H7 (cell line): ENCODE data around the gene ALOX5AP. TPM values are rescaled to one million over a fixed set of nuclear protein-coding genes. Genes with fewer than 3 reads are reported as not detected.

Experiments
- DNase-seq: peaks from one replicate; pipeline ENCODE4 v3.0.0; 2012
- H3K27me3 ChIP-seq: 2 replicates; pipeline ENCODE4 v1.6.0; 2011; ENCODE audit warnings: mild to moderate bottlenecking, low read length; ENCODE audit not compliant: control insufficient read depth, insufficient read depth
- H3K36me3 ChIP-seq: replicated peaks from 2 replicates; pipeline ENCODE4 v1.5.1; 2011; ENCODE audit warnings: low read length; ENCODE audit not compliant: control insufficient read depth, insufficient read depth
- H3K4me3 ChIP-seq: 2 replicates; pipeline ENCODE4 v1.5.1; 2011; ENCODE audit warnings: low read depth, mild to moderate bottlenecking, control low read depth, low read length, moderate library complexity; ENCODE audit not compliant: insufficient read depth
- total RNA-seq: library from RNA; depleted of rRNA; stranded (reverse); fragments of >200 nt; shearing (Covaris generic); gene quantifications from 2 replicates; pipeline ENCODE4 v1.2.3, GENCODE V29; 2014

ALOX5AP gene
- total RNA-seq, 1 experiment from 2014 or later, result not detected

DNA sequence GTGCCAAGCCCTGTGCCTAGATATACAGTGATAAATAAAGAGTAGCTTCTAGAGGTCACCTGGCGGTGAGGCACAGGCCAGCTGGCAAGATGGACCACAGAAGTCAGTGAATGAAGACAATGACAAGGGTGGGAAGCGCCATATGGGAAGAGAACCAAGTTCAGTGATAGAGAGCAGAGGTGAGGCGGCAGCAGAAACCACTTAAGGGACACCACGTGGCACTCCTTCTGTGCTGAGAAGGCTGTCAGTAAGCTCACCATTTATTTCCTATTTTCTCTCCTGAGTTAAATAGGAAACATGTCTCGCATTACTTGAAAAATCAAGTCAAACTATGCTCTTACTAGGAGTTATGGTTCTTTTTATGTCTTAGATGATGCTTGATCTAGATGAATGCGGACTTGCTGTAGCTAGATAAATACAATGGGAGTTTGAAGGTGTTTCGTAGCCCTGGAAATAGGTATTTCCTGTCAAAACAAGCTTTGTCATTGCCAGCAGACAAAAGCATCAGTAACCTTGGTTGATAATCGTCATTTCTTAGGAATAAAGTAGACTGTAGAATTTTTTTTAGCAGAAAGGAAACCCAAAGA lies 17.8 kb downstream of the ALOX5AP start:
- no peaks in the 10 kb centered on the region for H3K36me3 ChIP-seq

DNA sequence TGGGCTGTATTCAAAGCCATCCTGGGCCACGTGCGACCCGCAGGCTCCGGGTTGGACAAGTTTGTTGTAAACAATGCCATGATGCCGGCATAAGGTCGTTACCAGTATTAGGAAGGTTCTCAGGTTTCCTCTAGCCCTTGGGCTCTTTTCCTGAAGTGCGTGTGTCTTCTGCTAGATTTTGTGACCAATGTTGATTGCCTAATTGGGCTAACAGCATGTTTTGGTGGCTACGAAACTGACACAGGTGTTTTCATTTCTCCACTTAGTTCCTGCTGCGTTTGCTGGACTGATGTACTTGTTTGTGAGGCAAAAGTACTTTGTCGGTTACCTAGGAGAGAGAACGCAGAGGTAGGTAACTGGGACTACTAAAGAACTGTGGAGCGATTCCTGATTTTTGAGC lies 20.3 kb downstream of the ALOX5AP start:
- H3K27me3 ChIP-seq, result no peaks in the 10 kb centered on the region
- no peak for DNase-seq
- H3K36me3 ChIP-seq, result no peaks in the 10 kb centered on the region
- no peak overlapping the region for H3K4me3 ChIP-seq

More for the DNA sequence above, 17.8 kb downstream of the ALOX5AP start:
- Histone ChIP-seq H3K27me3 (no peaks in the 10 kb centered on the region), H3K4me3 (no peak overlapping the region)
- no peak for DNase-seq

DNA sequence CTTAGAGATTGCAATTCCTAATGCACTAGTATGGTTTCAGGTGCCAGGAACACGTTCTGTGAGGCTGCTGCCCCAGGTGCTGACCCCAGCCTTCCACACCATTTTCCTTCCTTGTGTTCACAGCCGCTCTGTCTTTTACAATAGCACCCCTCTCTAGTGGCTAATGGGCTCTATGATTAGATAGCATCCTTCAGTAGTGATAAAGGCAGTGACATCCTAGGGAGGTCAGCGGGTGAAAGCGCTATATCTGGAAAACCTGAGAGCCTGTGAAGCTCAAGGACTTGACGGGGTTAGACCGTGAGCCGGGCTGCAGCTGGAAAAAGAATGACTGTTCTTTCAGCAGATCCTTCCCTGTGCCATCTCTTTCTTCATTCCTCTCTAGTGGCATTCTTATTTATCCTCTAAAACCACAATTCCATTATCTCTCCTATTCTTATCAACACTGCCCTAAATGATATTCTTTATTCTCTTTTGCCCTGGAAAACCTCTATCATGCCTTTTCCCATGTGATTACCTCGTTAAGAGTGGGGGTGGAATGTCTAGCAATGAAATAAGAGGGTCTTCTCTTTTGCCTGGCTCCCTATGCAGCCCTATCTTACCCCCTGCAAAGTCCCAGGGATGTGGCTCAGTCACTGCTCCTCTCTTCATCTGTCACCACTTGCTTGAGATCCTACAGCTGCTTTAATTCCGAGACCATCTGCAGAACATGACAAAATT lies 21.8 kb downstream of the ALOX5AP start:
- Histone ChIP-seq H3K4me3 (no peak overlapping the region), H3K27me3 (no peaks in the 10 kb centered on the region), H3K36me3 (no peaks in the 10 kb centered on the region)
- DNase-seq, result no peak

DNA sequence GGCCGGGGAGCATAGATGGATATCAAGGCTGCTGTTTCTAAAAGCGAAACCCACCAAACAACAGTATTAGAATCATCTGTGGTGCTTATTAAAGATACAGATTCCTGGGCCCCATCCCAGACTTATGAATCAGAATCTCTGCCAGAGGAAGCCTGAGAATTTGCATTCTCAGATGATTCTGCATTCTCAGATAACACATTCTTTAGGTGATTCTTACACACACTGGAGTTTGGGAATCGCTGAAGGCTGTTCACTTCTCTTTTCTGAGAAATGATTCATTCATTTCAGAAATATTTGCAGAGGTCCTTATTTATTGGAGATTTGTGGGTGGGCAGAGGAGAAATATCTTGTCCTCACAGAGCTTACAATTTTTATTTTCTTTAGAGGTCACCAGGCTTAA lies 24.4 kb downstream of the ALOX5AP start:
- no peaks in the 10 kb centered on the region for H3K36me3 ChIP-seq
- DNase-seq, result no peak
- no peaks in the 10 kb centered on the region for H3K27me3 ChIP-seq
- no peak overlapping the region for H3K4me3 ChIP-seq

DNA sequence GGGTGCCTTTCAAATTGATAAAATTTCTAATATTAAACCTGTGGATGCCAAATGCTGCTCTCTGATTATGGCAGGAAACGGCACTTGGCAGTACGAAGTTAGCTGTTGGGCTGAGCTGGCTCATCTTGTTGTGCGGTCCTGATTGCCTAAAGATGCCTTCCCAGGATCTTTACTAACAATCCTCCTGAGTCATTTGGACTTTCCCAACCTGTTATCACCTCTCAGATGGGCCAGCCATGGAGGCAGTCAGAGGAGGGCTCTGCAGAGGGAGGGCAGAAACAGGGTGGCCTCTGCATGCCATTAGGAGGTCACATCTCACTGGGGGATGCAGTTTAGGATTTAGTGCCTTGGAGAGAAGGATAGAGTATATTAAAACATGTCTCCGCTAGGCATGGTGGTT lies 27.3 kb downstream of the ALOX5AP start:
- no peak for DNase-seq
- Histone ChIP-seq H3K27me3 (no peaks in the 10 kb centered on the region), H3K4me3 (no peak overlapping the region), H3K36me3 (no peaks in the 10 kb centered on the region)

DNA sequence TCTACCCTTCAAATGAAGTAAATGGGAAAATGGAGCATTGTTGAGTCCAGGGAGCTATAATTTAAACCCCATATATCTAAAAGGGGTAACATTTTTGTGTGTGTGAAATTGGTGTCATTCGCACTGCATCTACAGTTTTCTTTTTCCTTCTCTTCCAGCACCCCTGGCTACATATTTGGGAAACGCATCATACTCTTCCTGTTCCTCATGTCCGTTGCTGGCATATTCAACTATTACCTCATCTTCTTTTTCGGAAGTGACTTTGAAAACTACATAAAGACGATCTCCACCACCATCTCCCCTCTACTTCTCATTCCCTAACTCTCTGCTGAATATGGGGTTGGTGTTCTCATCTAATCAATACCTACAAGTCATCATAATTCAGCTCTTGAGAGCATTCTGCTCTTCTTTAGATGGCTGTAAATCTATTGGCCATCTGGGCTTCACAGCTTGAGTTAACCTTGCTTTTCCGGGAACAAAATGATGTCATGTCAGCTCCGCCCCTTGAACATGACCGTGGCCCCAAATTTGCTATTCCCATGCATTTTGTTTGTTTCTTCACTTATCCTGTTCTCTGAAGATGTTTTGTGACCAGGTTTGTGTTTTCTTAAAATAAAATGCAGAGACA lies 28.6 kb downstream of the ALOX5AP start:
- DNase-seq, result no peak
- Histone ChIP-seq H3K4me3 (no peak overlapping the region), H3K36me3 (no peaks in the 10 kb centered on the region), H3K27me3 (no peaks in the 10 kb centered on the region)

DNA sequence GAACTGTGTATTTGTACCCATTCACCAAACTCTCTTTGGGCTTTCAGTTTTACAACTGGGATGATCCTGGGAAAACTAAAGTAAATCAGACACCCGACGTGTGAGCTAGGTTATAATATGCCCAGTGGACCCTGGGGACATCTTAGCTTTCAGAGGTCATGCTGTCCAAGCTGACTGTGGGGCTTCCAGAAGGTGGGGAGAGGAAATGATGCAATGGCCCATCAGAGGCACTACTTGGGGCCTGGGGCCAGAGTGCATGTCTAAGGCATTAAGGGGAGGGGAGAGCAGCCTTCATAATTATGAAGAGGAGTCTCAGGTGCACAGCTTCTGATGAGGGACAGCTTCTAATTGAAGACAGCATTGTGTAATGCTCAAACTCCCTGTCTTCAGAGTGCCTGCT lies 30.9 kb downstream of the ALOX5AP start:
- no peaks in the 10 kb centered on the region for H3K27me3 ChIP-seq
- H3K4me3 ChIP-seq, result no peak overlapping the region
- no peak for DNase-seq
- no peaks in the 10 kb centered on the region for H3K36me3 ChIP-seq

DNA sequence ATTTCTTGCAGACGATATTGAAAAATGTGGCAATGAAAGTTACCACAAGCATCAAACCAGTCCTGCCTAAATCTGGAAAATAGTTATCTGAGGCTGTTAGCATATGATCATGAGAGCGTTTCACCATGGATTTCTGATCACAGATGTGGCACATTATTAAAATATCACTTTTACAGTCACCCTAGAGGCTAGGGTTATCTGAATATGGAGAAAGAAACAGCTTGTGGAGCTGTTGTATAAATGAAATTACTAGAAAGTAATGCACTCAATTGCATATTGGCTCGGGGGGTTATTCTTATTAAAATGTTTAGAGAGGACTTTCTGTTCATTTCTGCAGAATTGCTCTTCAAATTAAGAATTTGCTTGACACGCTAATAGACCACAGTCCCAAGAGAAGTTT lies 35.6 kb downstream of the ALOX5AP start:
- no peaks in the 10 kb centered on the region for H3K27me3 ChIP-seq
- H3K4me3 ChIP-seq, result no peak overlapping the region
- H3K36me3 ChIP-seq, result no peaks in the 10 kb centered on the region
- DNase-seq, result no peak

DNA sequence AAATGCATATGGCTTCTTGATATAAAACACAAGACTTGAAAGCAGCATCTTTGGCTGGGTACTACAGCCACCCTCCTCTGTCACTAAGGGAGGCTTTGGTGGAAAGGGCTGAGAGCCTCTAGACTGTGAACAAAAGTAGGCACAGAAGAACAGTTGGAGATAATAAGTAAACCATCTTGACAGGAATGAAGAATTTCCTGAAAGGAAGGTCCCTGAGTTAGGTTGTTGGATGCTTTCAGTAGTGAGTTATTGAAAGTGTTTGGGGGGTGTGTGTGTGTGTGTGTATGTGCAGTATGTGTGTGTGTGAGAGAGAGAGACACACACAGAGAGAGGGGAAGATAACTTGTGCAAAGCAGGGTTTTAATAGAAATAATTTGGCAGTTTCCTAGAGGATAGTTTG lies 38.2 kb downstream of the ALOX5AP start:
- no peak for DNase-seq
- Histone ChIP-seq H3K4me3 (no peak overlapping the region), H3K27me3 (no peaks in the 10 kb centered on the region), H3K36me3 (no peaks in the 10 kb centered on the region)

DNA sequence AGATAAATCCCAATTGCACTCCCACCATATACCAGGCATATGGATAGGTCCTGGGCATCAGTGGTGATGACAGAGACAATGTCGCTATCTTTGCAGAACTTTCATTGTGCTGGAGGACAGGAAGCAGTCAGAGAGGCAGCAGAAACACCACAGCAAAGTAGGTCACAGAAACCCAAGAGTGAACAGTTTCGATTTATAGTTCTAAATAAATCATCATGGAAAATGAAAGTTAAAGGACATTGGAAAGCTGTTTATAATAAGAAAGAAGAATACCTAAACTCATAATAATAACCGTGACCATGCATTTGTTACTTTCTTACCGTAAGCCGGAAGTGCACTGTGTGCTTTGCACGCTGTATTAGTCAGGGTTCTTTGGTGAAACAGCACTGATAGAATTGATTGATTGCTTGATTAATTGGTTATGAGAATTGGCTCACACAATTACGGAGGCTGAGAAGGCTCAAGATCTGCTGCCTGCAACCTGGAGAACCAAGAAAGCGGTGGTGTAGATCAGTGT lies 38.9 kb downstream of the ALOX5AP start:
- DNase-seq, result no peak
- Histone ChIP-seq H3K4me3 (no peak overlapping the region), H3K36me3 (no peaks in the 10 kb centered on the region), H3K27me3 (no peaks in the 10 kb centered on the region)

DNA sequence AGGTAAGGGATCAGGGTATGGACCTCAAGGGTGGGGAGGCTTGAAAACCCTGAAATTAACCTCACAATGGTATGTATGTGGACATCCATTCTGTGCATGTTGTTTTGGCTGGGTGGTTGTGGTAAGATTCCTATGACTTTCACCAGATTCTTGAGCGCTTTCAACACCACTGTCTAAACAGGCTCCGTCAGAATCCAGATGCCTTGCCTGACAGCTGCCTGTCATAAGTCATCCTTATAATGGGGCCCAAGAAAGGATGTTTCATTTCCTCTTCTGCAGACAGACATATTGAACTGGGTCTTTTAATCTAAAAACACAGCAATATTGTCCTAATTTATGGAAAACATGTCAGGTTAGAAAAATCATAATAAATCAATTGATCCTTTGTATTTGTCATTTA lies 41.3 kb downstream of the ALOX5AP start:
- no peak overlapping the region for H3K4me3 ChIP-seq
- no peak for DNase-seq
- no peaks in the 10 kb centered on the region for H3K36me3 ChIP-seq
- H3K27me3 ChIP-seq, result no peaks in the 10 kb centered on the region

DNA sequence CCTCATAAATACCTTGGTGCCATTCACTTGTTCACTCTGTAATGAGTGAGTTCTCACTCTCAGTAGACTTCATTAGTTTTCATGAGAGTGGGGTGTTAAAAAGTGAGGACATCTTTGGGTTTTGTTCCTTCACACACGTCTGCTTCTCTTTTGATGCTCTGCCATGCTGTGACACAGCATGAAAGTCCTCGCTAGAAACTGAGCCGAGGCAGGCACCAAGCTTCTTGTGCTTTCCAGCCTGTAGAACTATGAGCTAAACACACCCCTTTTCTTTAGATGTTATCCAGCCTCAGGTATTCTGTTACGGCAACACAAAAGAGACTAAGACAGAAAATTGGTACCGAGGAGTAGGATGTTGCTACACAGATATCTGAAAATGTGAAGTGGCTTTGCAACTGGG lies 43.7 kb downstream of the ALOX5AP start:
- H3K4me3 ChIP-seq, result no peak overlapping the region
- H3K27me3 ChIP-seq, result no peaks in the 10 kb centered on the region
- no peaks in the 10 kb centered on the region for H3K36me3 ChIP-seq
- no peak for DNase-seq

DNA sequence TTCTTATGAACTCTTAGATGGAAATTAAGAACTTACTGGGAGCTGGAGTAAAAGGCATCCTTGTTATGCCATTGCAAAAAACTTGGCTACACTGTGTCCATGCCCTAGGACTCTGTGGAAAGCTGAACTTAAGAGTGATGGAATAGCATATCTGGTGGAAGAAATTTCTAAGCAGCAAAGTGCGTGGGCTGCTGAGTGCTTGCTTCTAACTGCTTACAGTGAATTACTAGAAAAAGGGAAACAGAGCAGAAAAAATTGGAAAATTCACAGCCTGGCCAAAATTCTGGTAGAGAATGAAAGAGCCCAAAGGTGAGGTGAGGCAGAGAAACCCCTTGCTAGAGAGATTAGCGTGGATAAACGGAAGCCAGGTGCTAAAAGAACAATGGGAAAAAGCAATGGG lies 44.3 kb downstream of the ALOX5AP start:
- Histone ChIP-seq H3K27me3 (no peaks in the 10 kb centered on the region), H3K36me3 (no peaks in the 10 kb centered on the region), H3K4me3 (no peak overlapping the region)
- DNase-seq, result no peak

DNA sequence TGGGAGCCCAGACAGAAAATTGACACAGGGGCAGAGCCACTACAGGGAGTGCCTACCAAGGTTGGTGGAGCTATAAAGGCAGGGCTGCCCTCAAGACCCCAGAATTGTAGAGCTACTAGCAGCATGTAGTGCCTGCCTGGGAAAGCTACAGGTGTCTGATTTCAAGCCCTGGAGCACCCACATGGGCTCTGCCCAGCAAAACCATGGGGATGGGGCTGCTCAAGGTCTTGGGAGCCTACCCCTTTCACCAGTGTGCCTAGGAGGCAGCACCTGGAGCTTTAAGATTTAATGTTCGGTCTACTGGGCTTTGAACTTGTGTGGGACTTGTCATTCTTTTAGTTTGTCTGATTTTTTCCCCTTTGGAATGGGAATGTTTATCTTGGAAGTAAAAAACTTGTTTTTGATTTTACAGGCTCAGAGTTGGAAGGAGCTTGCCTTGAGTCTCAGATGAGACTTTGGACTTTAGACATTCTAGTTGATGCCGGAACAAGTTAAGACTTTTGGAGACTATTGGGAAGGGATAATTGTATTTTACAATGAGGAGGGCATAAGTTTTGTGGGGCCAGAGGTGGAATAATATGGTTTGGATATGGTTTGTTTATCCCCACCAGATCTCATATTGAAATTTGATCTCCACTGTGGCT lies 45.1 kb downstream of the ALOX5AP start:
- DNase-seq, result no peak
- no peaks in the 10 kb centered on the region for H3K36me3 ChIP-seq
- no peaks in the 10 kb centered on the region for H3K27me3 ChIP-seq
- H3K4me3 ChIP-seq, result no peak overlapping the region
